Measurements from ENCODE around the gene SLK.

DNA sequence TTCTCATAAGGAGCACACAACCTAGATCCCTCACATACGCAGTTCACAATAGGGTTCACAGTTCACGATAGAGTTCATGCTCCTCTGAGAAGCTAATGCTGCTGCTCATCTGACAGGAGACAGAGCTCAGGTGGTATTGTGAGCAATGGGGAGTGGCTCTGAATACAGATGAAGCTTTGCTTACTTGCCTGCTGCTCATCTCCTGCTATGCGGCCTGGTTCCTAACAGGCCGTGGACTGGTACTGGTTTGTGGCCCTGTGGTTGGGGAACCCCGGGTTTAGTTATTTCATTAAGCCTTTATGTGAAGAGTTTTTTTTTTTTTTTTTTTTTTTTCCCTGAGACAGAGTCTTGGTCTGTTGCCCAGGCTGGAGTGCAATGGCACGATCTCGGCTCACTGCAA, 19.4 kb downstream of the SLK start:
- no peak for TF ChIP-seq EZH2 (IDR thresholded peaks at IDR 0.05)
- TF ChIP-seq POLR2AphosphoS5 (IDR thresholded peaks at IDR 0.05; ENCODE audit: borderline replicate concordance, low read depth, low read length), result no peak

Data from SK-N-MC (cell line).